ENCODE results near the gene SPTBN1. TPM values are rescaled to one million over a fixed set of nuclear protein-coding genes. Genes with fewer than 3 reads are reported as not detected.

The SPTBN1 gene
- total and polyA plus RNA-seq, 3 donors from 2014 or later = 143 to 366 (median 278) TPM

DNA sequence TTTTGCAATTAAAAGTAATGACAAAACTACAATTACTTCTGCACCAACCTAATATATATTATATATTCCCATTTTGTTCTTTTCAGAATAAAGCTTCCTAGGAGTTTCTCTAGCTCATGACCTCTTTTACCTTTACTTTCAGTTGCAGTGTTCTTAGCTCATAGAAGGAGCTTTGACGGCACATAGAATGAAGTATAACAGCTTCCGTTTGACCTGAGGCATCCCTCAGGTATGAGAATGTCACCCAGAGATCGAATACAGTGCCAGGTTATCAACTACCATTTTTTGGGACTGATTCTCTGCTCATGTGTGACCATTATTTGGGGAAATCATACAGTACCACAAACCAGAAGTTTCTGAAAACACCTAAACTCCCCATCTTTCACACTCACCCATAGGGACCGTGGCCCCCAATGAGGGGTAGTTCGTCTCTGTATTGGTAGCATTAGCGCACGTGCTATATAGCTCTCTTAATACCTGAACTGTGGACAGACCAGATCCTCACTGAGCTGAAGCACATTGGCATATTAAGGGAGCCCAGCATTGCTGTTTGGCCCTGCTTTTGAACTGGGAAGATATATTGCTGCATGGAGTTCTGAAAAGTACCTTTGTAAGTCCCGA is 123.0 kb downstream of the SPTBN1 start:
- Histone ChIP-seq H3K36me3 (ENCODE audit: low read depth, missing control alignments) (no peaks in the 10 kb centered on the region), H3K4me3 (no peak overlapping the region), H3K4me1 (peaks cover 23% of the 10 kb centered on the region), H3K27ac (no peak overlapping the region), H3K9me3 (no peaks in the 10 kb centered on the region), H3K27me3 (no peaks in the 10 kb centered on the region)
- TF ChIP-seq POLR2A (IDR thresholded peaks at IDR 0.05) = no peak
- TF ChIP-seq, protein P1, sequence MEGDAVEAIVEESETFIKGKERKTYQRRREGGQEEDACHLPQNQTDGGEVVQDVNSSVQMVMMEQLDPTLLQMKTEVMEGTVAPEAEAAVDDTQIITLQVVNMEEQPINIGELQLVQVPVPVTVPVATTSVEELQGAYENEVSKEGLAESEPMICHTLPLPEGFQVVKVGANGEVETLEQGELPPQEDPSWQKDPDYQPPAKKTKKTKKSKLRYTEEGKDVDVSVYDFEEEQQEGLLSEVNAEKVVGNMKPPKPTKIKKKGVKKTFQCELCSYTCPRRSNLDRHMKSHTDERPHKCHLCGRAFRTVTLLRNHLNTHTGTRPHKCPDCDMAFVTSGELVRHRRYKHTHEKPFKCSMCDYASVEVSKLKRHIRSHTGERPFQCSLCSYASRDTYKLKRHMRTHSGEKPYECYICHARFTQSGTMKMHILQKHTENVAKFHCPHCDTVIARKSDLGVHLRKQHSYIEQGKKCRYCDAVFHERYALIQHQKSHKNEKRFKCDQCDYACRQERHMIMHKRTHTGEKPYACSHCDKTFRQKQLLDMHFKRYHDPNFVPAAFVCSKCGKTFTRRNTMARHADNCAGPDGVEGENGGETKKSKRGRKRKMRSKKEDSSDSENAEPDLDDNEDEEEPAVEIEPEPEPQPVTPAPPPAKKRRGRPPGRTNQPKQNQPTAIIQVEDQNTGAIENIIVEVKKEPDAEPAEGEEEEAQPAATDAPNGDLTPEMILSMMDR (IDR thresholded peaks at IDR 0.05) = no peak
- no peak for DNase-seq
- intact Hi-C loops (cut with DNase I; ENCODE audit: low total_unique reads) = no loop called here
- 89 to 96% methylated on average over 8 of the region's 8 CpGs for WGBS, 2 donors

DNA sequence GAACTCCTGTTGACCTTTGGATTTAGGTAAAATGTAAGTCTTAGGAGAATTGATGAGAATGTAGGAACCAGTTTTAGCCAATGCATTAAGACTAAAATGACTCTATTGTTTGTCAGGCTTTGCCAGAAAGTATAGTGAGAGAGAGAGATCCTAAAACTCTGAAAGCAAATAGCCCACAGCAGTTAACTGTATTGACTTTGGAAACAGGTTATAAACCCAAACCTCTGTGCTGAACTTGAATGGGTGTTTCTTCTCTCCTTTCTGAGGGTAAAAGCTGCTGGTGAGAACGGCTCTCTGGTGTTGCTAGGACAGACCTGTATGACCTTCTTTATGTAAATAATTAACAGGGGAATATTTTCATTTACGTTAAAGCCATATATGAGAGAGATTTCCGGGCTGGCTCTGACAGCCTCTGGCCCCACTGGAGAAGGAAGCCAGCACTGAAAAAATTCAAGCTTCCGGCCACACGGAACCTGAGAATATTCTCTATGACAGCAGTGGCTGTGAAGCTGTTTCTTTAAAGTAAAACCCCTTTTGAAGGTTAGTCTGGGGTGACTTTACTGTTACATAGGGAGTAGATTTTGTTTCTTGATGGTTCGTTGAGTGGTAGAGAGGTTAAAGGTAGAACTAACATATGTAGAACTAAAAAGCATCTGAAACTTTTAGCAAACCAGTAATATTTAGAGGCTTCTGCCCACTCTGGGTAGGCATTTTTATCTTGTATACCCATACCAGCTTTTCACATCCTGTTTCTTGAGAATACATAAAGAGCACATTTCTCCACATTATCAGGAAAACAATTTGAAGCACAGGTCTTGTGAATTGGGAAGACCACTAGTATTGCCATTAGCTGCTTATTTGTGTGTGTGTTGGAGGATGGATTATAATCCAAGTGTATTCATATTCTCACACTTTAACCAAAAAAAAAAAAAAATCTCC is 123.8 kb downstream of the SPTBN1 start:
- intact Hi-C loops (cut with DNase I; ENCODE audit: low total_unique reads) = no loop called here
- Histone ChIP-seq H3K36me3 (ENCODE audit: low read depth, missing control alignments) (no peaks in the 10 kb centered on the region), H3K9me3 (no peaks in the 10 kb centered on the region), H3K4me1 (peaks cover 17% of the 10 kb centered on the region), H3K4me3 (no peak overlapping the region), H3K27me3 (no peaks in the 10 kb centered on the region), H3K27ac (no peak overlapping the region)
- DNase-seq = no peak
- 50 to 59% methylated on average over 6 of the region's 6 CpGs for WGBS, 2 donors
- TF ChIP-seq POLR2A (IDR thresholded peaks at IDR 0.05) = no peak
- TF ChIP-seq, protein P1 (IDR thresholded peaks at IDR 0.05) = no peak

DNA sequence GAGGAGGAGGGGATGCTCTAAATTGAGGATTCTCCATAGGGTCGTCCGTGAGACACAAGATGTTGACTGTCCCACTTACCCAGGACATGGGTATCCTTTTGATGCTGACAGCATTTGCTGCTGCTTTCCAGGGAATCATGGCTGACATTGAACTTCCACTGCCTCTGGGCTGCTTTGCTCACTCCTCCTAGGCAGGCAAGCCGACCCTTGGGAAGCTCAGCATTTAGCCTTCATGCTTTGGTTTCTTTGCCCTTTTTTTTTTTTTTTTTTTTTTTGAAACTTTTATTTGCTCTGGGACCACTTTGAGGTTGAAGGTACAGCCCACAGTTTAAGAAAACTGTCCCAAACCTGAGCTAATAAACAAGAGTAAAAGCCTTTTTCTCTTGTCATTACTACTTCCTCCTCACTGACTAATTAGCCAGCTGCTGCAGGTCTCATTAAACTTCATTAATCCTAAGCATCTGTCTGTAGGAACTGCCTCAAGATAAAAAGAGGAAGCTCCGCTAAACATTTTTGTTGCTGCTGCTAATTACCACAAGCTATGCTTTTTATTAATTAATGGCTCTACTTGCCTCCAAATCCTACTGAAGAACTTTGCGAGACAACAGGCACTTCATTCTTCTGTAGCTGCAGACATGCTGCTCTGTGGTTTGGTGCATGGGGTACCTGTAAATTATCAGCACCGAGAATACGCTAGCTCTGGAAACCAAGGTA is 125.4 kb downstream of the SPTBN1 start:
- WGBS, 2 donors = 75% methylated on average over 7 of the region's 7 CpGs
- no peaks in the 10 kb centered on the region for H3K36me3 ChIP-seq (ENCODE audit: low read depth, missing control alignments)
- H3K27ac ChIP-seq = no peak overlapping the region
- H3K27me3 ChIP-seq = no peaks in the 10 kb centered on the region
- peaks cover 17% of the 10 kb centered on the region for H3K4me1 ChIP-seq
- DNase-seq = no peak
- TF ChIP-seq, protein P1 (IDR thresholded peaks at IDR 0.05) = no peak
- TF ChIP-seq POLR2A (IDR thresholded peaks at IDR 0.05) = no peak
- no peaks in the 10 kb centered on the region for H3K9me3 ChIP-seq
- no peak overlapping the region for H3K4me3 ChIP-seq
- intact Hi-C loops (cut with DNase I; ENCODE audit: low total_unique reads) = no loop called here

DNA sequence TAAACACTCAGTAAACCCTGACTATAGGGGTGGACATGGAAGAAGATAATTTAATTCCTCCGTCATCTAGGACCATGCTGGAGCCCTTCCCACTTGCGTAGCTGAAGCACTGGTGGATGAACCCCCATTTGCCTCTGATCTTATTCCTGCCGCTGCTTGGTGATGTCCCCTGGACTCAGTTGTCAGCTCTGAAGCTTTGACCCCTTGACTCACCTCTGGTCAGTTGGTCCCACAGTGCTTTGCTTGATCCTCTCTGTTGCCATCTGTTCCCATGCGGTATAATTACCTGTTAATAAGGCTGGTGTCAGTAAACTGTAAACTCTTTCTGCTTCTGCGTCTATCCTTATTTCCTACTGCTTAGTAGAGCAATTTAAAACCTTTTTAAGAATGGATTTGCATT is 126.9 kb downstream of the SPTBN1 start:
- Histone ChIP-seq H3K27ac (no peak overlapping the region), H3K4me3 (no peak overlapping the region), H3K27me3 (no peaks in the 10 kb centered on the region), H3K36me3 (ENCODE audit: low read depth, missing control alignments) (no peaks in the 10 kb centered on the region), H3K9me3 (no peaks in the 10 kb centered on the region), H3K4me1 (peaks cover 4% of the 10 kb centered on the region)
- intact Hi-C loops (cut with DNase I; ENCODE audit: low total_unique reads) = no loop called here
- DNase-seq = no peak
- WGBS, 2 donors = 93 to 99% methylated on average over 5 of the region's 5 CpGs
- TF ChIP-seq POLR2A (IDR thresholded peaks at IDR 0.05) = no peak
- TF ChIP-seq, protein P1 (IDR thresholded peaks at IDR 0.05) = no peak
